Measurements from ENCODE around the gene MAPK6.

MAPK6 gene

GRCh38 chr15:52018244-52018643 lies 775 bp upstream of the MAPK6 start:
- in situ Hi-C loops (cut with MboI; ENCODE audit: low sequenced_read_pairs, unreplicated experiment): no loop called here
- TF ChIP-seq CTCF (IDR thresholded peaks at IDR 0.05; ENCODE audit: borderline replicate concordance, control extremely low read depth, extremely low read depth, insufficient read depth, missing control alignments): no peak
- DNase-seq (ENCODE audit: low spot score): no peak

- in situ Hi-C loops (cut with MboI; ENCODE audit: low sequenced_read_pairs, unreplicated experiment): no loop called here
- peak; percentile 76 for DNase-seq (ENCODE audit: low spot score)
- TF ChIP-seq CTCF (IDR thresholded peaks at IDR 0.05; ENCODE audit: borderline replicate concordance, control extremely low read depth, extremely low read depth, insufficient read depth, missing control alignments): no peak
Measured at GRCh38 chr15:52019394-52020220, 588 bp downstream of the MAPK6 start.

GRCh38 chr15:52020221-52021085 lies 1.4 kb downstream of the MAPK6 start:
- in situ Hi-C loops (cut with MboI; ENCODE audit: low sequenced_read_pairs, unreplicated experiment): no loop called here
- DNase-seq (ENCODE audit: low spot score): no peak
- TF ChIP-seq CTCF (IDR thresholded peaks at IDR 0.05; ENCODE audit: borderline replicate concordance, control extremely low read depth, extremely low read depth, insufficient read depth, missing control alignments): no peak

- no peak for TF ChIP-seq CTCF (IDR thresholded peaks at IDR 0.05; ENCODE audit: borderline replicate concordance, control extremely low read depth, extremely low read depth, insufficient read depth, missing control alignments)
- in situ Hi-C loops (cut with MboI; ENCODE audit: low sequenced_read_pairs, unreplicated experiment): no loop called here
- DNase-seq (ENCODE audit: low spot score): peak; percentile 78
Measured at GRCh38 chr15:52021128-52021671, 2.2 kb downstream of the MAPK6 start.

- no peak for TF ChIP-seq CTCF (IDR thresholded peaks at IDR 0.05; ENCODE audit: borderline replicate concordance, control extremely low read depth, extremely low read depth, insufficient read depth, missing control alignments)
- in situ Hi-C loops (cut with MboI; ENCODE audit: low sequenced_read_pairs, unreplicated experiment): no loop called here
- no peak for DNase-seq (ENCODE audit: low spot score)
Measured at GRCh38 chr15:52021892-52022540, 3.0 kb downstream of the MAPK6 start.
